H9 (cell line): ENCODE measurements around the gene UBE2E1. TPM values are rescaled to one million over a fixed set of nuclear protein-coding genes. Genes with fewer than 3 reads are reported as not detected.

Experiments
- DNase-seq: peaks from one replicate; pipeline ENCODE4 v3.0.0-alpha.2; 2017
- H2AFZ ChIP-seq: one replicate; pipeline ENCODE4 v1.6.1; 2013; ENCODE audit warnings: mild to moderate bottlenecking, low read length, control low read depth, moderate library complexity
- H2AK5ac ChIP-seq: 2 replicates; pipeline ENCODE4 v1.6.1; 2013; ENCODE audit warnings: low read length, control low read depth, mixed read lengths; ENCODE audit not compliant: insufficient read length
- H2BK120ac ChIP-seq: one replicate; pipeline ENCODE4 v1.6.1; 2013; ENCODE audit warnings: low read depth, mild to moderate bottlenecking, low read length, control low read depth, inconsistent platforms; ENCODE audit not compliant: poor library complexity, severe bottlenecking
- H2BK12ac ChIP-seq: 2 replicates; pipeline ENCODE4 v1.6.1; 2013; ENCODE audit warnings: low read length, control low read depth, mixed read lengths, low read depth; ENCODE audit not compliant: insufficient read length
- H2BK15ac ChIP-seq: 2 replicates; pipeline ENCODE4 v1.6.1; 2013; ENCODE audit warnings: low read depth, low read length, control low read depth
- H2BK20ac ChIP-seq: one replicate; pipeline ENCODE4 v1.6.1; 2013; ENCODE audit warnings: low read depth, mild to moderate bottlenecking, low read length, control low read depth, inconsistent platforms; ENCODE audit not compliant: poor library complexity, severe bottlenecking
- H2BK5ac ChIP-seq: 2 replicates; pipeline ENCODE4 v1.6.1; 2013; ENCODE audit warnings: low read length, control low read depth, mixed read lengths; ENCODE audit not compliant: insufficient read length
- H3K14ac ChIP-seq: 2 replicates; pipeline ENCODE4 v1.6.1; 2013; ENCODE audit warnings: low read length, control low read depth; ENCODE audit not compliant: insufficient read depth
- H3K18ac ChIP-seq: 2 replicates; pipeline ENCODE4 v1.6.1; 2013; ENCODE audit warnings: low read depth, mild to moderate bottlenecking, mixed read lengths, low read length, control low read depth; ENCODE audit not compliant: insufficient read length
- H3K23ac ChIP-seq: 2 replicates; pipeline ENCODE4 v1.6.1; 2013; ENCODE audit warnings: low read length, control low read depth, mixed read lengths, low read depth; ENCODE audit not compliant: insufficient read length
- H3K23me2 ChIP-seq: 2 replicates; pipeline ENCODE4 v1.6.1; 2013; ENCODE audit warnings: low read depth, mild to moderate bottlenecking, mixed read lengths, low read length, control low read depth; ENCODE audit not compliant: insufficient read length, poor library complexity, severe bottlenecking
- H3K27ac ChIP-seq: 2 replicates; pipeline ENCODE4 v1.5.1; 2013; ENCODE audit warnings: low read length, control low read depth, mixed read lengths, low read depth; ENCODE audit not compliant: insufficient read length
- H3K27me3 ChIP-seq: 2 replicates; pipeline ENCODE4 v1.6.1; 2013; ENCODE audit warnings: low read length, control low read depth, inconsistent platforms; ENCODE audit not compliant: insufficient read depth
- H3K4ac ChIP-seq: 2 replicates; pipeline ENCODE4 v1.6.1; 2013; ENCODE audit warnings: low read depth, mild to moderate bottlenecking, control low read depth, inconsistent platforms, low read length, moderate library complexity
- H3K4me1 ChIP-seq: 2 replicates; pipeline ENCODE4 v1.6.1; 2013; ENCODE audit warnings: low read length, control low read depth, inconsistent platforms; ENCODE audit not compliant: insufficient read depth
- H3K4me2 ChIP-seq: 2 replicates; pipeline ENCODE4 v1.6.1; 2013; ENCODE audit warnings: low read length, control low read depth, mixed read lengths; ENCODE audit not compliant: insufficient read length, insufficient read depth
- H3K56ac ChIP-seq: 2 replicates; pipeline ENCODE4 v1.6.1; 2013; ENCODE audit warnings: low read depth, mild to moderate bottlenecking, mixed read lengths, low read length, control low read depth; ENCODE audit not compliant: insufficient read length
- H3K79me1 ChIP-seq: 2 replicates; pipeline ENCODE4 v1.6.1; 2013; ENCODE audit warnings: low read depth, mild to moderate bottlenecking, moderate library complexity, low read length, control low read depth, inconsistent platforms; ENCODE audit not compliant: insufficient read depth, poor library complexity, severe bottlenecking
- H3K79me2 ChIP-seq: 2 replicates; pipeline ENCODE4 v1.6.1; 2013; ENCODE audit warnings: low read length, control low read depth, inconsistent platforms; ENCODE audit not compliant: insufficient read depth
- H3K9ac ChIP-seq: 2 replicates; pipeline ENCODE4 v1.6.1; 2013; ENCODE audit warnings: low read length, control low read depth, mixed read lengths; ENCODE audit not compliant: insufficient read length; ENCODE audit errors: extremely low read depth
- H3K9me3 ChIP-seq: one replicate; pipeline ENCODE4 v1.6.1; 2013; ENCODE audit warnings: low read depth, low read length, inconsistent platforms; ENCODE audit not compliant: control insufficient read depth
- H3T11ph ChIP-seq: one replicate; pipeline ENCODE4 v1.6.1; 2013; ENCODE audit warnings: mild to moderate bottlenecking, low read length, control low read depth, inconsistent platforms
- H4K20me1 ChIP-seq: one replicate; pipeline ENCODE4 v1.6.1; 2013; ENCODE audit not compliant: control insufficient read depth, insufficient read length, insufficient read depth
- H4K5ac ChIP-seq: 2 replicates; pipeline ENCODE4 v1.6.1; 2013; ENCODE audit warnings: low read depth, mild to moderate bottlenecking, mixed read lengths, low read length, control low read depth; ENCODE audit not compliant: insufficient read length
- H4K8ac ChIP-seq: replicated peaks from 2 replicates; pipeline ENCODE4 v1.6.1; 2013; ENCODE audit warnings: low read length, control low read depth, mixed read lengths, low read depth; ENCODE audit not compliant: insufficient read length
- H4K91ac ChIP-seq: 2 replicates; pipeline ENCODE4 v1.6.1; 2013; ENCODE audit warnings: low read depth, mild to moderate bottlenecking, moderate library complexity, mixed read lengths, low read length, control low read depth; ENCODE audit not compliant: insufficient read length
- H3K27ac Mint-ChIP-seq, 3 experiments: 2 replicates in 2 of 3; 3 replicates in 1 of 3; pipeline ENCODE4 v1.8.0; 2020 to 2021; ENCODE audit warnings: mixed read lengths in 3 of 3, mild to moderate bottlenecking in 1 of 3, moderate library complexity in 1 of 3
- H3K27me3 Mint-ChIP-seq: 2 replicates; pipeline ENCODE4 v1.8.0; 2021; ENCODE audit warnings: low read depth, mild to moderate bottlenecking, moderate library complexity, mixed read lengths
- H3K36me3 Mint-ChIP-seq, 3 experiments: 2 replicates in 2 of 3; 3 replicates in 1 of 3; pipeline ENCODE4 v1.8.0; 2020 to 2021; ENCODE audit warnings: low read depth in 3 of 3, mixed read lengths in 3 of 3; ENCODE audit not compliant: insufficient read depth in 1 of 3
- H3K4me1 Mint-ChIP-seq, 2 experiments: 2 replicates each; pipeline ENCODE4 v1.8.0; 2020; ENCODE audit warnings: mixed read lengths in 2 of 2
- H3K4me3 Mint-ChIP-seq, 2 experiments: 2 replicates in 1 of 2; 3 replicates in 1 of 2; pipeline ENCODE4 v1.8.0; 2020 to 2021; ENCODE audit warnings: mild to moderate bottlenecking in 2 of 2, mixed read lengths in 2 of 2, moderate library complexity in 1 of 2
- H3K9me3 Mint-ChIP-seq, 2 experiments: 2 replicates in 1 of 2; 3 replicates in 1 of 2; pipeline ENCODE4 v1.8.0; 2020; ENCODE audit warnings: mild to moderate bottlenecking in 2 of 2, mixed read lengths in 2 of 2, moderate library complexity in 1 of 2
- CTCF ChIP-seq: fragments of 200-600 bp; sonication (generic); conservative IDR thresholded peaks from 3 replicates; pipeline ENCODE4 v1.8.0; 2021; ENCODE audit warnings: antibody characterized with exemption, mild to moderate bottlenecking
- WGBS: extraction: QIAGEN DNeasy Blood & Tissue Kit; methylation state at CpG from one replicate; pipeline ENCODE4 v1.1.7; 2013; ENCODE audit warnings: missing lambda C conversion rate, low lambda C conversion rate, mixed read lengths; ENCODE audit not compliant: insufficient read length; ENCODE audit errors: extremely low coverage; 5-methylcytosine and 5-hydroxymethylcytosine counted together
- total RNA-seq: library from RNA; stranded (reverse); gene quantifications from 2 replicates; pipeline ENCODE4 v1.2.1, GENCODE V29; 2021

Gene UBE2E1
- total RNA-seq, 1 experiment from 2014 or later, result 142 TPM

- H4K20me1 ChIP-seq, result no peaks in the 10 kb centered on the region
- H4K8ac ChIP-seq, result no peak overlapping the region
- H2BK12ac ChIP-seq, result no peak overlapping the region
- H3K27ac ChIP-seq, result no peak overlapping the region
- no peak overlapping the region for H4K91ac ChIP-seq
- Mint-ChIP-seq H3K4me1 (peaks cover 75 to 76% of the 10 kb centered on the region in 2 experiments), H3K27ac (no peak overlapping the region), H3K4me3 (no peak overlapping the region), H3K36me3 (peaks cover 5 to 13% (median 6%) of the 10 kb centered on the region in 3 experiments; a peak in 6 of 7 replicates), H3K27me3 (no peaks in the 10 kb centered on the region), H3K9me3 (no peaks in the 10 kb centered on the region)
- peaks cover 26% of the 10 kb centered on the region for H3K79me2 ChIP-seq
- H3K9ac ChIP-seq, result no peak overlapping the region
- H4K5ac ChIP-seq, result no peak overlapping the region
- H2BK20ac ChIP-seq, result no peak overlapping the region
- no peak overlapping the region for H2BK5ac ChIP-seq
- peaks cover 9% of the 10 kb centered on the region; the same call in 1 of the 2 replicates for H3K4me1 ChIP-seq
- H3K14ac ChIP-seq, result no peak overlapping the region
- H2BK120ac ChIP-seq, result no peak overlapping the region
- H3K79me1 ChIP-seq, result peaks cover 7% of the 10 kb centered on the region
- TF ChIP-seq CTCF, result no peak
- no peaks in the 10 kb centered on the region for H3K27me3 ChIP-seq
- no CpG with 5 or more reads among the region's 7 CpGs for WGBS
- no peak overlapping the region for H3K56ac ChIP-seq
- no peaks in the 10 kb centered on the region for H3K9me3 ChIP-seq
- H2AFZ ChIP-seq, result no peak overlapping the region
- DNase-seq, result no peak
- no peak overlapping the region for H3K23ac ChIP-seq
- peaks cover 3% of the 10 kb centered on the region for H3K23me2 ChIP-seq
- H3K4ac ChIP-seq, result no peak overlapping the region
- H3K4me2 ChIP-seq, result no peak overlapping the region
- H3T11ph ChIP-seq, result no peak overlapping the region
- no peak overlapping the region for H2BK15ac ChIP-seq
- H2AK5ac ChIP-seq, result no peak overlapping the region
- H3K18ac ChIP-seq, result no peak overlapping the region
Measured at GRCh38 chr3:23822559-23822958, 16.8 kb downstream of the UBE2E1 start.
